Islet of Langerhans (tissue), 1 donor: ENCODE data around the gene TOPBP1.
"Not testable (repeated sequence)": the region's sequence is repeated elsewhere in the genome, so short reads cannot be mapped to it uniquely, and the experiment has no call there.

Experiments used
- FAIRE-seq: peaks from one replicate; lab custom pipeline; 2011; peaks lifted over from hg19 to GRCh38; lab: Jason Lieb, UNC

TOPBP1 gene

DNA sequence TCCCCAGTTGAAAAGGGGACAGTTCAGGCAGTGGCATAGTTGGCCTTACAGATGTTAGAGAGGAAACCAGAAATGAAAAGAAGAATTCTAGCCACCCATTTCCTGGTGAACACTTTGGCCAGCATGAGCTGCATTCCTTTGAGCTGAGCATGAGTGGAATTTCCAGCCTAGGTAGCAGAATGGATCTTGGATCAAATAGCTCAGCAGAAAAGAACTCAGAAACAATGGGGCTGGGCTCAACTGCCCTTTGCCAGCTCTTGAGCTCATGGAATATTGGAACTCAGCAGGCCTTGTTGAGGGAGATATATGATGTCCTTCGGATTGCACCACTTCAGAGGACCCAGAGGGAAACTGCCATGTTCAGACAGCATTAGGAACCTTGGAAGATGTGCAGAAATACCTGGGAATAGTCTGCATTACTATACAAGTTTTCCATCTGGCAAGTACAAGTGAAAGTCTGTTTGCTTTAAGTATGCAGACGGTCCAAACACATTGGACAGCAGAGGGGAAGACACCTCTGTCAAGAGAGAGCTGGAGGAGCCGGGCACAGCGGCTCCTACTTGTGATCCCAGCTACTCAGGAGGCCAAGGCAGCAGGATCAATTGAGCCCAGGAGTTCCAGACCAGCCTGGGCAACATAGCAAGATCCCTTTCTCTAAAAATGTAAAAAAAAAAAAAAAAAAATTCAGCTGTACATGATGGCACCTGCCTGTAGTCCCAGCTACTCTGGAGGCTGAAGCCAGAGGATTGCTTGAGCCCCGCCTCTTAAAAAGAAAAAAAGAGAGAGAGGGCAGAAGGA lies 91.4 kb downstream of the TOPBP1 start:
- FAIRE-seq = no peak

DNA sequence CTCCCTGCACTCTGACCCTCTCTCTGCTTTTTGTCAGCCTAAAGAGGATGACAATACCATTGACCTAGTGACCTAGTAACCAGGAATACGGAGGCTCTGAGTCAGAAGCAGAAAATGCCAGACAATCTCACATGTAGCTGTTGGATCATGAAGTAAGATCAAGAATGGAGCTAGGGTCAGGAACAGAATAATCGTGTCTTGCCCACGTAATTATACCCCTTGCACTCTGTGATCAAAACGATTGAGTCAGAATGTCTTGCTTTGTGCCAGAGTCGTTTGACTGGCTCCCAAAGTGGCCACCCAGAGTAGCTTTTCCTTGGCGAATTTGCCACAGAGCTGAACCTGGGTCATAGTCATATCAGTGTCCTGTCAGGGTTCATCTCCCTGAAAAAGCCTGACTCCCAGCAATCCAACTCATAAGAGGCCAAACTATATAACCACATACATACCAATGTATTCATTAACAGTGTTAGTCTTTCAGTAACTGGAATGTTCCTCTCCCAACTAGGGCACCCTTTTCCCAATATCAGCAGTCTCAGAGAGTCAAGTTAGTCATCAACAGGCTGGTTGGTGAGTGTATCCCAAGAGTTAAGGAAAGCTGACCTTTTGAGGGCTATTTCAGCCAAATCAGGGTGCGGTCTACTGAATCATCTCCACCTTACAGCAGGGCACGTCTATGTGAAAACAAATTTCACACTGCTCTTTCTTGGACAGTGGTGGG lies 93.3 kb downstream of the TOPBP1 start:
- FAIRE-seq = no peak

DNA sequence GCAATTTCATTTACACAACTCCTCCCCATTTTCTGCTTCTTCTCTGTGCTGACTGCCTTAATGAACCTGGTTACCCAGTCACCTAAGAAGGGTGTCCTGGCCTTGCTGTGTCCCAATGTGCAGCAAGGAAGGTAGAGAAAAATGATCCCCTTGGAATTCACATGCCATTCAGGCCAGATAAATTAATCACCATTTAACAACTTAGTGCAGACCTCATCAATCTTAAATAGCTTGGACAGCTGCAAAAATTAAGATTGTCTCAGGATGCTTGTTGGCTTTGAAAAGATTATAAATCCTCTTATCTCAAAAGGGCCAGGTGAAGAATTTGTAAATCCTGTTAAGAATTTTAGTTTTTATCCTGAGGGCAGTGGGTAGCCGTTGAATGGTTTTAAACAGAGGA lies 97.9 kb downstream of the TOPBP1 start:
- no peak for FAIRE-seq

DNA sequence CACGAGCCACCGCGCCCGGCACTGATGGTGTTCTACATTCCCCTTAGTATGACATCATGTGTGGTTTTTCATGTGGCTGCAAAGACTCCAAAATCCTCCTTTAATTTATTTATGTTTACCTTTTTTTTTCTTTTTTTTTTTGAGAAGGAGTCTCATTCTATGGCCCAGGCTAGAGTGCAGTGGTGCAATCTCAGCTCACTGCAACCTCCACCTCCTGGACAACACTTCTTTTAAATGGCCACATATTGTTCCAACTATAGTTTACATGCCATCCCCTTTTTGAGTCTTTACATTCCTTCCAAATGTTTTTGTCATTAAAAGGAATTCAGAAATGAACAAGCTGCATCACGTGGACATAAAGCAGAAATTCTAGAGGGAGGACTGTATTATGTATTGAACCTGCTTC lies 98.6 kb downstream of the TOPBP1 start:
- FAIRE-seq = no peak

DNA sequence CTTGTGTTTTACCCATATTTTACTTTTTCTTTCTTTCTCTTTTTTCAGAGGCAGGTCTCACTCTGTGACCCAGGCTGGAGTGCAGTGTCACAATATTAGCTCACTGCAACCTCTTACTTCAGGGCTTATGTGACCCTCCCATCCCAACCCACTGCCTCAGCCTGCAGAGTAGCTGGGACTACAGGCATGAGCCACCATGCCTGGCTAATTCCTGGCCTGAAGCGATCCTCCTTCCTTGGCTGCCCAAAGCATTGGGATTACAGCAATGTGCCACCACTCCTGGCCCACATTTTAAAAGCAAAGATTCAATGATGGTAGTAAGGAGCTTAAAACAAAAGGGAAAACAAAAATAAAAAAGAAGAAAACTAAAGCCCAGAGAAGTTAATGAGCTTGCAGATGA lies 99.4 kb downstream of the TOPBP1 start:
- no peak for FAIRE-seq

DNA sequence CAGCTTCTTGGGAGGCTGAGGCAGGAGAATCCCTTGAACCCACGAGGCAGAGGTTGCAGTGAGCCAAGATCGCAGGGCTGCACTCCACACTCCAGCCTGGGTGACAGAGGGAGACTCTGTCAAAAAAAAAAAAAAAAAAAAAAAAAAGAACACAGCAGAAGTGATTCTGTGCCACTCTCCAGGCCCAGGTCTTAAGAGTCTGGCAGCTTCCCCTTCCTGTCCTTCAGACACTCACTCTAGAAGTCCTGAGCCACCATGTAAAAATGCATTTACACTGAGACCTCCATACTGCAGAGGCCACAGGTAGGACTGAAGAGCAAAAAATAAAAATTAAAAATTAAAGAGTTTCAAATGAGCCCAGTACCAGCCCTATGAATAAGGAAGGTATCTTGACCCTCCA lies 100.1 kb downstream of the TOPBP1 start:
- no peak for FAIRE-seq

DNA sequence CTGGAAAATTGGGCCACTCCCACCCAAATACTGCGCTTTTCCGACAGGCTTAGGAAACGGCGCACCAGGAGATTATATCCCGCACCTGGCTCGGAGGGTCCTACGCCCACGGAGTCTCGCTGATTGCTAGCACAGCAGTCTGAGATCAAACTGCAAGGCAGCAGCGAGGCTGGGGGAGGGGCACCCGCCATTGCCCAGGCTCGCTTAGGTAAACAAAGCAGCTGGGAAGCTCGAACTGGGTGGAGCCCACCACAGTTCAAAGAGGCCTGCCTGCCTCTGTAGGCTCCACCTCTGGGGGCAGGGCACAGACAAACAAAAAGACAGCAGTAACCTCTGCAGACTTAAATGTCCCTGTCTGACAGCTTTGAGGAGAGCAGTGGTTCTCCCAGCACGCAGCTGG lies 110.2 kb downstream of the TOPBP1 start:
- FAIRE-seq = not testable (repeated sequence)
